ENCODE data around the gene TENM3. TPM values are rescaled to one million over a fixed set of nuclear protein-coding genes. Genes with fewer than 3 reads are reported as not detected.

TENM3 gene
- total RNA-seq, 2 donors from 2014 or later = 21.4 to 52.3 TPM

DNA sequence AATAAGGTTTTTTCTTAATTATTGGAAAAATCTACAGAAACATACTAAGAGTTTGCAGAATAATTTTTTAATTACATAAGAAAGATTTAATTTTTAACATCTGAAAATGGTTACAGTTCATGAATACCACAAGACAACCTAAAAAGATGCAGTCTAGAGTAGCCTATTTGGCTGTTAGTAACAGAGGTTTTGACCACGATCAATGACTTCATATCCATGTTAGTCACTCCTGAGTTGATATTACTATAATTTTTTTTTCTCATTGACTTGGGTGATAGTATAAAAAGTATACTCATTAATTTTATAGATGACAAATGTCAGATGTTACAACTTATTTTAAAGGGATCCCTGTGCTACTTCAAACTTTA is 401.5 kb downstream of the TENM3 start:
- Histone ChIP-seq H3K4me3 (no peak overlapping the region), H3K27me3 (replicated peaks; ENCODE audit: insufficient read depth) (no peaks in the 10 kb centered on the region), H3K36me3 (no peaks in the 10 kb centered on the region), H3K4me1 (replicated peaks) (no peaks in the 10 kb centered on the region), H3K9me3 (no peaks in the 10 kb centered on the region), H3K27ac (no peak overlapping the region)
- intact Hi-C loops (cut with DNase I) = no loop called here
- WGBS = 91% methylated on average over 1 of the region's 1 CpG
- TF ChIP-seq POLR2A (IDR thresholded peaks at IDR 0.05) = no peak
- no peak for DNase-seq (ENCODE audit: low spot score)

DNA sequence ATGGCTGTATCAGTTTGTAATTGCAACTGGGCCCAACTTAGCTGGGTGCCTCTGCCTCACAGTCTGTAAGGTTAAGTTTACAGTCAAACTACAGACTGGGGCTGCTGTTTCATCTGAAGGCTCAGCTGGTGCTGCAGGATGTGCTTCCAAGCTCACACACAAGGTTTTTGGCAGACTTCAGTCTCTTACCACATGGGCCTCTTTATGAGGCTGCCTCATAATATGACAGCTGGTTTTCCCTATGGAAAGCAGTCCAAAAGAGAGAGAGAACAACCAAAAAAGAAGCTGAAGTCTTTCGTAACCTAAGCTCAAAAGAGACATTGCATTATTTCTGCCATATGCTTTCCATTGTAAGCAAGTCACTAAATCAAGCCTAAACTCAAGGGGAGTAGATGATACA is 402.3 kb downstream of the TENM3 start:
- no peak for DNase-seq (ENCODE audit: low spot score)
- Histone ChIP-seq H3K4me1 (replicated peaks) (no peaks in the 10 kb centered on the region), H3K36me3 (no peaks in the 10 kb centered on the region), H3K27ac (no peak overlapping the region), H3K4me3 (no peak overlapping the region), H3K27me3 (replicated peaks; ENCODE audit: insufficient read depth) (no peaks in the 10 kb centered on the region), H3K9me3 (no peaks in the 10 kb centered on the region)
- TF ChIP-seq, protein P1, sequence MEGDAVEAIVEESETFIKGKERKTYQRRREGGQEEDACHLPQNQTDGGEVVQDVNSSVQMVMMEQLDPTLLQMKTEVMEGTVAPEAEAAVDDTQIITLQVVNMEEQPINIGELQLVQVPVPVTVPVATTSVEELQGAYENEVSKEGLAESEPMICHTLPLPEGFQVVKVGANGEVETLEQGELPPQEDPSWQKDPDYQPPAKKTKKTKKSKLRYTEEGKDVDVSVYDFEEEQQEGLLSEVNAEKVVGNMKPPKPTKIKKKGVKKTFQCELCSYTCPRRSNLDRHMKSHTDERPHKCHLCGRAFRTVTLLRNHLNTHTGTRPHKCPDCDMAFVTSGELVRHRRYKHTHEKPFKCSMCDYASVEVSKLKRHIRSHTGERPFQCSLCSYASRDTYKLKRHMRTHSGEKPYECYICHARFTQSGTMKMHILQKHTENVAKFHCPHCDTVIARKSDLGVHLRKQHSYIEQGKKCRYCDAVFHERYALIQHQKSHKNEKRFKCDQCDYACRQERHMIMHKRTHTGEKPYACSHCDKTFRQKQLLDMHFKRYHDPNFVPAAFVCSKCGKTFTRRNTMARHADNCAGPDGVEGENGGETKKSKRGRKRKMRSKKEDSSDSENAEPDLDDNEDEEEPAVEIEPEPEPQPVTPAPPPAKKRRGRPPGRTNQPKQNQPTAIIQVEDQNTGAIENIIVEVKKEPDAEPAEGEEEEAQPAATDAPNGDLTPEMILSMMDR (IDR thresholded peaks at IDR 0.05) = no peak
- TF ChIP-seq POLR2A (IDR thresholded peaks at IDR 0.05) (no peak), POLR2AphosphoS5 (IDR thresholded peaks at IDR 0.05) (no peak)
- WGBS = 100% methylated on average over 1 of the region's 1 CpG
- intact Hi-C loops (cut with DNase I) = no loop called here

DNA sequence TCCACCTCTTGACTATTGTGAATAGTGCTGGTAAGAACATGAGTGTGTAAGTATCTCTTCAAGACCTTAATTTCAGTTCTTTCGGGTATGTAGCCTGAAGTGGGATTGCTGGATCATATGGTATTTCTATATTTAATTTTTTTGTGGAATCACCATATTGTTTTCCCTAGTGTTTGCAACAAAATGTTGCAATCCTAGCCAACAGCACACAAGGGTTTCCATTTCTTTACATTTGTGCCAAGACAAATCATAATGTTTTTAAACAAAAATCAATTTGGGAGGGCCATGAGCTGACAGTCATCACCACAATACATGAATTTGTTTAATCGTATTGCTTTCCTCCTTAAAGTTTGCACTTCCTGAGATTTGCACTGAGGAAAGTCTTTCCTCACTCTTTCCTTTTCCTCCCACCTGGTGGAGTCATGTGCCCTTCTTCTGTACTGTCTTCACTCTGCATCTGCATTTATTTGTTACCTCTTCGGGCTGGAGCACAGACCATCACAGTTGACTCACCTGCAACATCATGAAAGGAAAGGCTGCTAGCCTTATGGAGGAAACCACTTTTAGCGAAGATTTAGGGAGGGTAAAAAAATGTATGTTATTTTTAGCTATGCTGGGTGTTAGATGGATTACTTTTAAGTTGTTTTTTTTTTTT is 404.6 kb downstream of the TENM3 start:
- intact Hi-C loops (cut with DNase I) = no loop called here

DNA sequence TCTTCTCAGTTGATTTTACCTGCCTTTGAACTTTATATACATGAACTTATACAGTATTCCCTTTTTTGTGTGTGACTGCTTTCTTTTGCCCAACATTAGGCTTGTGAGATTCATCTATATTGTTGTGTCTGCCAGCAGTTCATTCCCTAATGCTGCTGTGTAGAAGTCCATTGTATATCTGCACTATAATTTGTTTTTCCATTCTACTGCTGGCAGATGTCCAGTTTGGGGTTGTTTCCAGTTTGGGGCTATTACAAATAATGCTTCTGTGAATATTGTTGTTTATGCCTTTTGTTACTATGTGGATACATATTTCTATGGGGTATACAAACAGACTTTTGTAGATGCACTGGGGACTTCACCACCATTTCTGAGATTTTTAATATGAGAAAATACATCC is 405.6 kb downstream of the TENM3 start:
- no peak overlapping the region for H3K4me3 ChIP-seq
- H3K36me3 ChIP-seq = no peaks in the 10 kb centered on the region
- no peaks in the 10 kb centered on the region for H3K9me3 ChIP-seq
- no peak for DNase-seq (ENCODE audit: low spot score)
- H3K27me3 ChIP-seq (replicated peaks; ENCODE audit: insufficient read depth) = no peaks in the 10 kb centered on the region
- intact Hi-C loops (cut with DNase I) = no loop called here
- no peaks in the 10 kb centered on the region for H3K4me1 ChIP-seq (replicated peaks)
- H3K27ac ChIP-seq = no peak overlapping the region
- no peak for TF ChIP-seq POLR2A (IDR thresholded peaks at IDR 0.05)
- TF ChIP-seq, protein P1 (IDR thresholded peaks at IDR 0.05) = no peak
- no peak for TF ChIP-seq POLR2AphosphoS5 (IDR thresholded peaks at IDR 0.05)

More for the DNA sequence above, 404.6 kb downstream of the TENM3 start:
- Histone ChIP-seq H3K4me1 (replicated peaks) (no peaks in the 10 kb centered on the region), H3K36me3 (no peaks in the 10 kb centered on the region), H3K27ac (no peak overlapping the region), H3K9me3 (no peaks in the 10 kb centered on the region), H3K27me3 (replicated peaks; ENCODE audit: insufficient read depth) (no peaks in the 10 kb centered on the region), H3K4me3 (no peak overlapping the region)
- WGBS = 82% methylated on average over 4 of the region's 4 CpGs
- no peak for DNase-seq (ENCODE audit: low spot score)
- TF ChIP-seq POLR2AphosphoS5 (IDR thresholded peaks at IDR 0.05) (no peak), POLR2A (IDR thresholded peaks at IDR 0.05) (no peak)
- TF ChIP-seq, protein P1 (IDR thresholded peaks at IDR 0.05) = no peak

DNA sequence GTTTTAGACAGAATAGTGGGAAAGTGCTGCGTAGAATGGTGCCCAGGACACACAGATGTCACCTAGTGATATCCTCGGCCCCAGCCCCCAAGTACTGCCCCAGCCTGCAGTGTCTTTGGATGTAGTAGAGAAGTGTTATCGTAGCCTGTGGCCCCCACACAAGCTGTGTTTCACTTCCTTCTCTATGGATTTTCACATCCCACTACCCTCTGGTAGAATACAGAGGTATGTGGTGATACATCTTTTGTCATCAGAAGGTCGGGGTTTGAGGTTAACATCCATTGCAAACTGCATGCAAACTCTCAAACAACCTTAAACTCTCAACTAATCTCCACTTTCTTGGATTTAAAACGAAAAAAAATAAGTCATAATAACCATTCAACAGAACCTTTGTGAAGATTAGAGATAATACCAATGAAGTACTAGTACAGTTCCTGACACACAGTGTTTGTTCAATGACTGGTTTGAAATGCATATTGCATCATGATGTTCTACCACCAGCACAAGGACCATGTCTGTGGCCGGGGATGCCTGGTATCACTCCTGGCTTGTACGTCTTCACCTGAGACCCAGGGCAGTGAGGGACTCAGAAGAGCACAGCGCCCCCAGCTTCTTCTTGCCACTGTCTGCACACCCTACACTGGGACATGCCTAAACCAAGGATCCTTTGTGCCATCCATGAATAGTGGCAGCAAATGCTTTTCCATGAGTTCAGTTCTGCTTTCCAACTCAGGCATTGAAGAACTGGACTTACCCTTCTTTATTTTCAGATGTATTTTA is 406.7 kb downstream of the TENM3 start:
- H3K4me1 ChIP-seq (replicated peaks) = no peaks in the 10 kb centered on the region
- WGBS = 91% methylated on average over 8 of the region's 8 CpGs
- TF ChIP-seq, protein P1 (IDR thresholded peaks at IDR 0.05) = no peak
- no peak for TF ChIP-seq POLR2AphosphoS5 (IDR thresholded peaks at IDR 0.05)
- TF ChIP-seq POLR2A (IDR thresholded peaks at IDR 0.05) = no peak

More for the DNA sequence above, 406.7 kb downstream of the TENM3 start:
- Histone ChIP-seq H3K27me3 (replicated peaks; ENCODE audit: insufficient read depth) (no peaks in the 10 kb centered on the region), H3K9me3 (no peaks in the 10 kb centered on the region), H3K36me3 (no peaks in the 10 kb centered on the region), H3K27ac (no peak overlapping the region), H3K4me3 (no peak overlapping the region)
- intact Hi-C loops (cut with DNase I) = no loop called here
- no peak for DNase-seq (ENCODE audit: low spot score)
